Fibroblast of mammary gland (primary cell): ENCODE results near the gene PHEX.

Experiments
- DNase-seq: peaks from one replicate; pipeline ENCODE4 v3.0.0-alpha.2; 2010; ENCODE audit warnings: low read depth
- H3K4me3 ChIP-seq: 2 replicates; pipeline ENCODE4 v1.5.1; 2011; ENCODE audit warnings: low read depth, mild to moderate bottlenecking, low read length, moderate library complexity; ENCODE audit not compliant: control insufficient read depth
- CTCF ChIP-seq: conservative IDR thresholded peaks from 2 replicates; pipeline ENCODE4 v1.5.1; 2011; ENCODE audit warnings: low read depth, low read length, inconsistent platforms; ENCODE audit not compliant: control insufficient read depth, insufficient read depth

Gene PHEX

GRCh38 chrX:22128961-22129360 lies 96.8 kb downstream of the PHEX start:
- TF ChIP-seq CTCF, result no peak
- no peak for DNase-seq
- no peak overlapping the region for H3K4me3 ChIP-seq

- H3K4me3 ChIP-seq, result no peak overlapping the region
- TF ChIP-seq CTCF, result no peak
- DNase-seq, result peak; percentile 83
Observed at GRCh38 chrX:22134681-22135080, 102.6 kb downstream of the PHEX start.

- TF ChIP-seq CTCF, result no peak
- DNase-seq, result peak; percentile 78
- no peak overlapping the region for H3K4me3 ChIP-seq
Observed at GRCh38 chrX:22135171-22135711, 103.1 kb downstream of the PHEX start.

GRCh38 chrX:22135994-22136684 lies 104.0 kb downstream of the PHEX start:
- peak; percentile 64 for TF ChIP-seq CTCF
- no peak overlapping the region for H3K4me3 ChIP-seq
- DNase-seq, result peak; percentile 79

- H3K4me3 ChIP-seq, result no peak overlapping the region
- peak; percentile 25 for DNase-seq
- no peak for TF ChIP-seq CTCF
Observed at GRCh38 chrX:22136711-22137110, 104.6 kb downstream of the PHEX start.

GRCh38 chrX:22139822-22140221 lies 107.7 kb downstream of the PHEX start:
- no peak for TF ChIP-seq CTCF
- DNase-seq, result no peak
- no peak overlapping the region for H3K4me3 ChIP-seq
